ENCODE data around the gene MET. TPM values are rescaled to one million over a fixed set of nuclear protein-coding genes. Genes with fewer than 3 reads are reported as not detected.
"Not testable (repeated sequence)": the region's sequence is repeated elsewhere in the genome, so short reads cannot be mapped to it uniquely, and the experiment has no call there.

The MET gene
- total RNA-seq, 2 experiments from 2014 or later: 0.63 to 0.91 TPM

GRCh38 chr7:116806046-116806944 is 134.3 kb downstream of the MET start:
- CTCF ChIA-PET: interaction anchor here (0.6 to 1.9 kb wide), 6 partner anchors 8 to 296 kb away, joined by 3 to 9 read pairs (median 4); no protein-coding TSS in a partner anchor
- intact Hi-C loops (cut with DNase I, micrococcal nuclease): loop anchor here in 1 of 2 experiments (5.0 kb wide), 1 partner anchor 549 kb away; no protein-coding TSS in a partner anchor
- no peak for DNase-seq
- H3K4me3 Mint-ChIP-seq: no peak overlapping the region
- peaks cover 3% of the 10 kb centered on the region for H3K27me3 Mint-ChIP-seq
- no peak overlapping the region for H3K27ac Mint-ChIP-seq
- peaks cover 9% of the 10 kb centered on the region for H3K4me1 Mint-ChIP-seq
- ATAC-seq: no peak
- POLR2A ChIA-PET: no interaction called here
- H3K36me3 Mint-ChIP-seq (ENCODE audit: low read depth): no peaks in the 10 kb centered on the region
- no peaks in the 10 kb centered on the region for H3K9me3 Mint-ChIP-seq (ENCODE audit: low read depth)

- H3K9me3 Mint-ChIP-seq (ENCODE audit: low read depth): no peaks in the 10 kb centered on the region
- H3K27me3 Mint-ChIP-seq: peaks cover 3% of the 10 kb centered on the region
- peaks cover 7% of the 10 kb centered on the region for H3K4me1 Mint-ChIP-seq
- CTCF ChIA-PET: interaction anchor here (0.7 to 2.2 kb wide), 3 partner anchors 10 to 296 kb away, joined by 3 to 18 read pairs (median 3); no protein-coding TSS in a partner anchor
- intact Hi-C loops (cut with DNase I, micrococcal nuclease): loop anchor here in 1 of 2 experiments (5.0 kb wide), 1 partner anchor 550 kb away; no protein-coding TSS in a partner anchor
- DNase-seq (no peak), ATAC-seq (no peak)
- no peaks in the 10 kb centered on the region for H3K36me3 Mint-ChIP-seq (ENCODE audit: low read depth)
- POLR2A ChIA-PET: no interaction called here
- no peak overlapping the region for H3K27ac Mint-ChIP-seq
- H3K4me3 Mint-ChIP-seq: no peak overlapping the region
These were observed 135.1 kb downstream of the MET start for GRCh38 chr7:116807011-116807560.

GRCh38 chr7:116809636-116810266 is 137.8 kb downstream of the MET start:
- DNase-seq (no peak), ATAC-seq (peak; percentile 69)
- H3K36me3 Mint-ChIP-seq (ENCODE audit: low read depth): no peaks in the 10 kb centered on the region
- POLR2A ChIA-PET: no interaction called here
- no peak overlapping the region for H3K4me3 Mint-ChIP-seq
- no peaks in the 10 kb centered on the region for H3K9me3 Mint-ChIP-seq (ENCODE audit: low read depth)
- intact Hi-C loops (cut with DNase I, micrococcal nuclease): loop anchor here (1.0 to 5.0 kb wide), 7 partner anchors 21 to 637 kb away; no protein-coding TSS in a partner anchor
- no peak overlapping the region for H3K27ac Mint-ChIP-seq
- peaks cover 3% of the 10 kb centered on the region for H3K27me3 Mint-ChIP-seq
- CTCF ChIA-PET: interaction anchor here (0.7 to 3.0 kb wide), 4 partner anchors 15 to 218 kb away, joined by 3 to 19 read pairs (median 4); no protein-coding TSS in a partner anchor
- H3K4me1 Mint-ChIP-seq: no peaks in the 10 kb centered on the region

GRCh38 chr7:116810267-116811116 is 138.5 kb downstream of the MET start:
- POLR2A ChIA-PET: no interaction called here
- CTCF ChIA-PET: interaction anchor here (0.7 to 3.0 kb wide), 6 partner anchors 15 to 221 kb away, joined by 3 to 19 read pairs (median 4); no protein-coding TSS in a partner anchor
- peaks cover 3% of the 10 kb centered on the region for H3K27me3 Mint-ChIP-seq
- H3K27ac Mint-ChIP-seq: no peak overlapping the region
- intact Hi-C loops (cut with DNase I, micrococcal nuclease): loop anchor here in 1 of 2 experiments (2.0 kb wide), 1 partner anchor 20 kb away; no protein-coding TSS in a partner anchor
- H3K9me3 Mint-ChIP-seq (ENCODE audit: low read depth): no peaks in the 10 kb centered on the region
- DNase-seq (no peak), ATAC-seq (no peak)
- no peaks in the 10 kb centered on the region for H3K36me3 Mint-ChIP-seq (ENCODE audit: low read depth)
- no peaks in the 10 kb centered on the region for H3K4me1 Mint-ChIP-seq
- no peak overlapping the region for H3K4me3 Mint-ChIP-seq

- DNase-seq: no peak
- intact Hi-C loops (cut with DNase I, micrococcal nuclease): loop anchor here in 1 of 2 experiments (2.0 kb wide), 1 partner anchor 19 kb away; no protein-coding TSS in a partner anchor
- H3K27ac Mint-ChIP-seq: no peak overlapping the region
- no peaks in the 10 kb centered on the region for H3K36me3 Mint-ChIP-seq (ENCODE audit: low read depth)
- H3K9me3 Mint-ChIP-seq (ENCODE audit: low read depth): no peaks in the 10 kb centered on the region
- CTCF ChIA-PET: interaction anchor here (1.7 to 3.0 kb wide), 2 partner anchors 220 to 223 kb away, joined by 3 to 19 read pairs; no protein-coding TSS in a partner anchor
- peaks cover 3% of the 10 kb centered on the region for H3K27me3 Mint-ChIP-seq
- no peak overlapping the region for H3K4me3 Mint-ChIP-seq
- ATAC-seq: no peak
- no peaks in the 10 kb centered on the region for H3K4me1 Mint-ChIP-seq
- POLR2A ChIA-PET: no interaction called here
These were observed 139.8 kb downstream of the MET start for GRCh38 chr7:116811768-116812167.

GRCh38 chr7:116812860-116813259 is 140.9 kb downstream of the MET start:
- intact Hi-C loops (cut with DNase I, micrococcal nuclease): no loop called here
- Mint-ChIP-seq H3K9me3 (ENCODE audit: low read depth) (no peaks in the 10 kb centered on the region), H3K27ac (no peak overlapping the region), H3K27me3 (peaks cover 7% of the 10 kb centered on the region), H3K36me3 (ENCODE audit: low read depth) (no peaks in the 10 kb centered on the region), H3K4me1 (no peaks in the 10 kb centered on the region), H3K4me3 (no peak overlapping the region)
- DNase-seq (no peak), ATAC-seq (no peak)
- CTCF ChIA-PET: interaction anchor here (2.1 kb wide), 1 partner anchor 222 kb away, joined by 14 read pairs; no protein-coding TSS in a partner anchor
- POLR2A ChIA-PET: no interaction called here

GRCh38 chr7:116813371-116813770 is 141.4 kb downstream of the MET start:
- H3K4me1 Mint-ChIP-seq; H3K9me3 Mint-ChIP-seq (ENCODE audit: low read depth); H3K4me3 Mint-ChIP-seq; POLR2A ChIA-PET; H3K36me3 Mint-ChIP-seq (ENCODE audit: low read depth); H3K27ac Mint-ChIP-seq; DNase-seq; ATAC-seq; H3K27me3 Mint-ChIP-seq; intact Hi-C loops (cut with DNase I, micrococcal nuclease): not testable (repeated sequence)
- CTCF ChIA-PET: interaction anchor here (2.1 kb wide), 1 partner anchor 222 kb away, joined by 14 read pairs; no protein-coding TSS in a partner anchor

- ChIA-PET CTCF (no interaction called here), POLR2A (no interaction called here)
- intact Hi-C loops (cut with DNase I, micrococcal nuclease): no loop called here
- no peaks in the 10 kb centered on the region for H3K9me3 Mint-ChIP-seq (ENCODE audit: low read depth)
- H3K27me3 Mint-ChIP-seq: peaks cover 7% of the 10 kb centered on the region
- DNase-seq (no peak), ATAC-seq (no peak)
- no peaks in the 10 kb centered on the region for H3K4me1 Mint-ChIP-seq
- no peak overlapping the region for H3K4me3 Mint-ChIP-seq
- no peak overlapping the region for H3K27ac Mint-ChIP-seq
- no peaks in the 10 kb centered on the region for H3K36me3 Mint-ChIP-seq (ENCODE audit: low read depth)
These were observed 143.0 kb downstream of the MET start for GRCh38 chr7:116815041-116815440.

- no peak overlapping the region for H3K27ac Mint-ChIP-seq
- intact Hi-C loops (cut with DNase I, micrococcal nuclease): no loop called here
- DNase-seq (no peak), ATAC-seq (no peak)
- POLR2A ChIA-PET: no interaction called here
- H3K4me3 Mint-ChIP-seq: no peak overlapping the region
- peaks cover 6% of the 10 kb centered on the region for H3K27me3 Mint-ChIP-seq
- no peaks in the 10 kb centered on the region for H3K9me3 Mint-ChIP-seq (ENCODE audit: low read depth)
- no peaks in the 10 kb centered on the region for H3K36me3 Mint-ChIP-seq (ENCODE audit: low read depth)
- CTCF ChIA-PET: no interaction called here
- peaks cover 5% of the 10 kb centered on the region for H3K4me1 Mint-ChIP-seq
These were observed 148.2 kb downstream of the MET start for GRCh38 chr7:116820149-116820548.

GRCh38 chr7:116821647-116822046 is 149.7 kb downstream of the MET start:
- H3K4me1 Mint-ChIP-seq; ATAC-seq; H3K4me3 Mint-ChIP-seq; H3K36me3 Mint-ChIP-seq (ENCODE audit: low read depth); DNase-seq; H3K27ac Mint-ChIP-seq; intact Hi-C loops (cut with DNase I, micrococcal nuclease); H3K9me3 Mint-ChIP-seq (ENCODE audit: low read depth); POLR2A ChIA-PET; CTCF ChIA-PET: not testable (repeated sequence)
- peaks cover 13% of the 10 kb centered on the region for H3K27me3 Mint-ChIP-seq

GRCh38 chr7:116824449-116824848 is 152.5 kb downstream of the MET start:
- ChIA-PET CTCF (no interaction called here), POLR2A (no interaction called here)
- ATAC-seq: no peak
- no peaks in the 10 kb centered on the region for H3K36me3 Mint-ChIP-seq (ENCODE audit: low read depth)
- H3K4me3 Mint-ChIP-seq: no peak overlapping the region
- peaks cover 14% of the 10 kb centered on the region for H3K27me3 Mint-ChIP-seq
- peaks cover 5% of the 10 kb centered on the region for H3K4me1 Mint-ChIP-seq
- no peak for DNase-seq
- intact Hi-C loops (cut with DNase I, micrococcal nuclease): no loop called here
- H3K27ac Mint-ChIP-seq: no peak overlapping the region
- no peaks in the 10 kb centered on the region for H3K9me3 Mint-ChIP-seq (ENCODE audit: low read depth)
